ENCODE measurements around the gene KRT73.

DNA sequence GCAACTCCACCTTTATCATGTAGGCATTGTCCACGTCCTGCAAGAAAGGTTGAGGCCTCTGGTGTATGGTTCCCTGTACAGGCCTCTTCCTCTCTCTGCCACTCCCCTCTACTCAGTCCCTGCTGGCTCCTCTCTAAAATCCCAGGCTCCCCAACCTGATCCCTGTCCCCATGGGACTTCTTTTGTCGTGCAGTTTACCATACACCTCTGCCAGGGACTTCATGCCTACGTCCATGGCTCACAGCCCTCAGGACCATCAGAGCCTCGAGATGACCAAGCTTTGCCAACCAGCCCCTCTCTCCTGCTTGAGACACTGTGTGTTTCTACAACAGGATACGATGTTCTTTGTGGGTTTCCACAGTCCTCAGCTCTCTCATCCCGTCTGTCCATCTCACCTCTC lies 30.7 kb upstream of the KRT73 start:
- TF ChIP-seq, protein P1, sequence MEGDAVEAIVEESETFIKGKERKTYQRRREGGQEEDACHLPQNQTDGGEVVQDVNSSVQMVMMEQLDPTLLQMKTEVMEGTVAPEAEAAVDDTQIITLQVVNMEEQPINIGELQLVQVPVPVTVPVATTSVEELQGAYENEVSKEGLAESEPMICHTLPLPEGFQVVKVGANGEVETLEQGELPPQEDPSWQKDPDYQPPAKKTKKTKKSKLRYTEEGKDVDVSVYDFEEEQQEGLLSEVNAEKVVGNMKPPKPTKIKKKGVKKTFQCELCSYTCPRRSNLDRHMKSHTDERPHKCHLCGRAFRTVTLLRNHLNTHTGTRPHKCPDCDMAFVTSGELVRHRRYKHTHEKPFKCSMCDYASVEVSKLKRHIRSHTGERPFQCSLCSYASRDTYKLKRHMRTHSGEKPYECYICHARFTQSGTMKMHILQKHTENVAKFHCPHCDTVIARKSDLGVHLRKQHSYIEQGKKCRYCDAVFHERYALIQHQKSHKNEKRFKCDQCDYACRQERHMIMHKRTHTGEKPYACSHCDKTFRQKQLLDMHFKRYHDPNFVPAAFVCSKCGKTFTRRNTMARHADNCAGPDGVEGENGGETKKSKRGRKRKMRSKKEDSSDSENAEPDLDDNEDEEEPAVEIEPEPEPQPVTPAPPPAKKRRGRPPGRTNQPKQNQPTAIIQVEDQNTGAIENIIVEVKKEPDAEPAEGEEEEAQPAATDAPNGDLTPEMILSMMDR (IDR thresholded peaks at IDR 0.05) = no peak
- TF ChIP-seq POLR2A (IDR thresholded peaks at IDR 0.05) = no peak
